ENCODE measurements around the gene ARSA.
"Not testable (repeated sequence)": the region's sequence is repeated elsewhere in the genome, so short reads cannot be mapped to it uniquely, and the experiment has no call there.

Gene ARSA

DNA sequence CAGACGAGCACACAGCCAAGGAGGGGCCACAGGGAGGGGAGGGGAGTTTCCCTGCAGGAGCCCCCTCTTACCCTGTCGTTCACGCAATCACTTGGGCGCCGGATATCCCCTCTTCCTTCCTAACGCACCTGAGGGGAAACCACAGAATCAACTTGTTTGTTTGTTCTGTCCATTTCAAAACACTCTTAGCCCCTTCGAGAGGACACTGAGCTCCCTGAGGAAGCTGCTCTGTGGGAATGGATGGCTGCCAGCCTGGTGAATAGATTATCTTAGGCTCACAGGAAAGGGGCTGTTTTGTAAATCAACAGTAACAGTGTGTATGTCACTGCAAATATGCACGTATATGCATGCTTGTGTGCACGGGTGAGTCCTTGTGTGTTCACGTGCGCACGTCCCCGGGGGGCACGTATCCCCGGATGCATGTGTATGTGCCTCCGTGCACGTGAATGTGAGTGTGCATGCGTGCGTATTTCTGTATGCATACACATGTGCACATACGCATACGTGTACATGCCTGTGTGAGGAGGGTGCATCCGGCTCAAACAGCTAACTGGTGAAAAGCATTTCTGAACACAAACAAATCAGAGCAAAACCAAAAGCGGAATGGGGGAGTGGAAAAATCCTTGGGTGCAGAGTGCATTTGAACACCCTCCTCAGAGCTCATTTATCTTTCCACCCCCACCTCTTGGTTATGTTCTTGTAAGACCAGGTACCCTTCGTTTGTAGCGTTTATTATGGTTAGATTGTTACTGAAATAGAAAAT is 7.2 kb downstream of the ARSA start:
- no peak for FAIRE-seq

DNA sequence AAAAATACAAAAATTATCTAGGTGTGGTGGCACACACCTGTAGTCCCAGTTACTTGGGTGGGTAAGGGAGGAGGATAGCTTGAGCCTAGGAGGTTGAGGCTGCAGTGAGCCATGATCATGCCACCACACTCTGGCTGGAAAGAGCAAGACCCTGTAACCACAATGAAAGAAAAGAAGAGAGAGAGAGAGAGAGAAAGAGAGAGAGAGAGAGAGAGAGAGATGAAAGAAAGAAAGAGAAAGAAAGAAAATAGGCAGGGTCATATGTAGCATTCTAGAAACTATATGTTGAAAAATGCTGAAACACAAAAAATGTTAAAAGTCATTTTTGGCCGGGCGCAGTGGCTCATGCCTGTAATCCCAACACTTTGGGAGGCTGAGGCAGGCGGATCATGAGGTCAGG is 13.7 kb downstream of the ARSA start:
- FAIRE-seq, result not testable (repeated sequence)

DNA sequence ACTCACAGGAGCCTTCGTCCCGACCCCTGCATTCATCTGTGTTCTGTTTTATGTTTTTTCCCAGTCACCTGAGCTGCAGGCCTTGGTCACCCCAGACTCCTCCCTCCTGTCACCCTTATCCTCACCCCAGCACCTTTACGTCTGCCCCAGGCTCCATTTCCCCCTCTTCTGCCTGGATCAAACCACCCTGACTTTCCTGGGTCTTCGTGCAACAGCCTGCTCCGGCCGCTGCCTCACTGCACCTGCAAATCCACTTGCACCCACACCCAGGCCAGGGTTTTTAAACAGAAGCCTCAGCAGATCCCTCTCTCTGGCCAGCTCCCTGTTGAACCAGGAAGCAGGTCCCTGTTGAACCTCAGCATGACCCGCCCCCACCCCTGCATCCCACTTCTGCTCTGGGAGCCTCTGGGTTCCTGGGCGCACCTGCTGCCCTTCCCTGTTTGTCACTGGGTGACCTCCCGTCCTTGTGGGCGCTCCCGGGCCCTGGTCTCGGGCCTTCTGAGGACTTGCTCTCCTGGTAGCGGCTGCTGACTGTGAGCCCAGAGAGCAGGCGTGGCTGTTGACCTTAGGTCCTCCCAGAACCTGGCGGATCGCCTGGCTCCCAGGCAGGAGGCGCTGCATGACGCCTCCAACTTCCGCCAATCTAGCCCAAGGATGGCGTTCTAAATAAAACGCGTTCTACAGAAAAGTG is 14.5 kb downstream of the ARSA start:
- FAIRE-seq, result no peak

DNA sequence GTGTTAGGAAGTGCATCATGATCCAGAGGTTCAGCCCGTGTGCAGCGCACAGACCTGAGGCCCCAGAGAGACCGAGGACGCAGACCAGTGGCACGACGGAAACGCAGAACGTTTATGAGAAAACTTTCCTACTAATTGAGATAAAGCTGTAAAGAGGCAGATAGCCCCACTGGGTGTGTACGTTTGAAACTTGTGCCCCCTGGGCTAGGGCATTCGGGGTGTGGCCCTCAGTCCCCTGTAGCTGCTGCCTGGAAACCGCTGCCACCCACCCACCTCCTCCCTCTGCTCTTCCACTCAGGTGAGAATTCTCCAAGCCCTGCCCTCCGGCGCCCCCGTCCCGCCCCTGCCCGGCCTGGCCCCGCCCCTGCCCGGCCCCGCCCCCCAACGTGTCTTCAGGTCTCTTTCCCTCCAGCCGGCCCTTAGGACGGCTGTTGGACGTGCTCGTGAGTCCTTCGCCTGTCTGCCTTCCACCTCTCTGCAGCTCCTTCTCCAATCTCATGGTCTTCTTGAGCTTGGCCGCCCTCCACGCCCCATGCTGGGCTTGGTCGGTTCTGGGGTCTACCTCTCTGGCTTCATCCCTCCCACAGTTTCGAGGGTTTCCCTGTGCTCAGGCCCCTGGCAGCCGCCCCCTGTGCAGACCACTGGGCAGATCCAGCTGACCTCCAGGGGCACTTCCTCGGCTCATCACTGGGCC is 15.3 kb downstream of the ARSA start:
- FAIRE-seq, result no peak

DNA sequence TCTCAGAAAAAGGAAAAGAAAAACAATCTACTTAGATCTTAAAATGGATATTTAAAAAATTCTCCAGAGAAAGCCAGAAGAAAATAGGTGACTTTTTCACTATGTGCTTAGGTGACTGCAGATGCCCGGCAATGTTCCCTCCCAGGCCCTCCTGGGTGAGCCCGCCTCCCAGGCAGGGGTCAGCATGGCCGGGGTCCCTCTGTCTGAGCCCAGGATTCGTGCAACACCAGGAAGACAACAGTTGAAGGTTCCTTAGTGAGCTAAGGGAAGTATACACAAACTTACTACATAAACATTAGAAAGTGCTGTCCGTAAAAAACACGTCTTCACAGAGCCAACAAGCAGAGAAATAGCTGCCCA is 15.8 kb downstream of the ARSA start:
- FAIRE-seq, result no peak

DNA sequence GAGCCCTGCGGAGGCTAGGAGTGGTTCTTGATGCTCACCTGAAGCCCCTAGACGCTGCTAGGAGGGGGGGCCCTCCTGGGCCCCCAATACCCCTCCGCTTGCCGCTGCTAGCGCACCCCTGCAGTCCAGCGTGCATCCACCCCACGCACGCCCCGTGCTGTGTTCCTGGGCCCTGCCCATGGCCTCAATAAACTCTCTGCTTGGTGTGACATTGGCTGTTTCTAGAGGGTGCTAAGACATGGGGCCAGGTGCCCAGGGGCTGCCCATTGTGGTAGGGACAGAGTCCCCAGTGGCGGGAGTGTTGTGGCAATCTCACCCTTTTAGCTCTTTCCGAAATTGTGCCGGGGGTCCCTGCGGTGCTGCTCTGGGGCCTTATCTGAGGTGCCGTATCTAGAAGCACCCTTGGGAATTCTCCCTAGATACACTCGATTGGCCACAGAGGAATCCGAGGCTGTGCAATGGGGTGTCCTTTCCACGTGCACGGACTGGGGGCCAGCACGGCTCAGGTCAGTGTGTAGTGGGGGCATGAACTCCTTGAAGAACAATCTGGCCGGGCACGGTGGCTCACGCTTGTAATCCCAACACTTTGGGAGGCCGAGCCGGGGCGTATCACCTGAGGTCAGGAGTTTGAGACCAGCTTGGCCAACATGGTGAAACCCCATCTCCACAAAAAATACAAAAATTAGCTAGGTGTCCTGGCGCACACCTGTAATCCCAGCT is 16.5 kb downstream of the ARSA start:
- no peak for FAIRE-seq

DNA sequence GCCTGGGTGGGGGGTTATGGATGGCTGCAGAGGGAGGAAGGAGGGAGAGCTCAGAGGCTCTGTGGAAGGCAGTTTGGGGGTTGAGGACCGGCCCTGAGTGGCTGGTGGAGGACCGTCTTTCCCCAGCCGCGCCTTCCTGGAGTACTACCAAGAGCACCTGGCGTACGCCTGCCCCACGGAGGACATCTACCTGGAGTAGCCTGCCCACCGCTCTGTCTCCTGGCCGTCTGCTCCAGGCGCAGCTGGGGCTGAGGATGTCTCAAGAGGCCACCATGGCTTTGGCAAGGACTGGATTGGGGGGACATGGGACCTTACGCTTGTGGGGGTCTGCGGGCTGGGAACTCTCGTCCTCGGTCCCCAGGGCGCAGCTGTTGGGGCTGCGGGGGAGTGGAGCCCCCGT is 17.4 kb downstream of the ARSA start:
- no peak for FAIRE-seq

DNA sequence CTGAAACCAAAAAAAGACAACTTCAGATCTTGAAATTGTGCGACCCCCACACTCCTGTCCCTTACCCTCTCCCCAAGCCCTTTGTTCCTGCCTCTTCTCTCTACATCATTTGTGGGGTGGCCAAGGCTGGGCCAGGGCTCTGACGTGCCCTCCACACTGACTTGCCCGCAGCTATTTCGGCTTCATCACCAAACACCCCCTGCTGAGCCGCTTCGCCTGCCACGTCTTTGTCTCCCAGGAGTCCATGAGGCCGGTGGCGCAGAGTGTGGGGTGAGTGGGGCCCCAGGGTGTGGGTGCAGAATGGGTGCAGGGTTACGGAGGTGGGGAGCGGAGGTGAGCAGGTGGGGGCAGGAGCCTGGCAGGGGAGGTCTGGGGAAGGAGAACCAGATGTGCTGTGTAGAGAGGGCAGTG is 17.9 kb downstream of the ARSA start:
- FAIRE-seq, result no peak

DNA sequence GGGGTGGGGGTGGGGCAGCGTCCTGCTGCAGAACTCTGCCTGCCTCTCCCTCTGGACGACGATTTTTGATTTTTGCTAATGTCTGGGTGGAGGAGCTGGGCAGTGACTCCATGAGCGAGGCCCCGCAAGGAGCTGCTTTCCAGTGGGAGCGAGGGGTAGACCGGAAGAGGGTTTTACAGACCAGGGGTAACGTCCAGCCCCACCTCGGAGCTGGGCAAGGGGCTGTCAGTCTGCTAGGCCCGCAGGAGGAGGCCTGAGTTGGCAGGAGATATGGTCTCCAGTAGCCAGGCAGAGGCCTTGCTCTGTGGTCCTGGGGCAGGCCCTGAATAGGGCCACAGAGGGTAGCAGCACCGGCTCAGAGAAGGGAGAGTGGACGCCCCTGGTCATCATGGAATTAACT is 18.4 kb downstream of the ARSA start:
- FAIRE-seq, result no peak

DNA sequence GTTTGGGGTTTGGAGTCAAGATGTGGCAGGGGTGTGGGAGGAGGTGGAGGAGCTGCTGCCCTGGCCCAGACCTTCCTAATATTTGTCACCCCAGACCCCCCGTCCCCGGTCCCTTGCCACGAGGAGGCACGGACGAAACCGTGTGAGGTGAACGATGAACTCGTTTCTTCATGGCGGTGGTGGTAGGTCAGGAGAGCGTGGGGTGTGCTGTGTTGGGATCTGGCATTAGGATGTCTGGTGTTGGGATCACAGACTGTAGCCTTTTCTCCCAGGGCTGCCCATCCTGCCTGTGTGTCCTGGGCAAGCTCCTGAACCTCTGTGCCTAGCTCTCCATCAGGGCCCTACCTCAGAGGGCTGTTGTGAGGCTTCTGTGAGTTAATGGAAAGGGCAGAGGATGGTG is 19.0 kb downstream of the ARSA start:
- no peak for FAIRE-seq

DNA sequence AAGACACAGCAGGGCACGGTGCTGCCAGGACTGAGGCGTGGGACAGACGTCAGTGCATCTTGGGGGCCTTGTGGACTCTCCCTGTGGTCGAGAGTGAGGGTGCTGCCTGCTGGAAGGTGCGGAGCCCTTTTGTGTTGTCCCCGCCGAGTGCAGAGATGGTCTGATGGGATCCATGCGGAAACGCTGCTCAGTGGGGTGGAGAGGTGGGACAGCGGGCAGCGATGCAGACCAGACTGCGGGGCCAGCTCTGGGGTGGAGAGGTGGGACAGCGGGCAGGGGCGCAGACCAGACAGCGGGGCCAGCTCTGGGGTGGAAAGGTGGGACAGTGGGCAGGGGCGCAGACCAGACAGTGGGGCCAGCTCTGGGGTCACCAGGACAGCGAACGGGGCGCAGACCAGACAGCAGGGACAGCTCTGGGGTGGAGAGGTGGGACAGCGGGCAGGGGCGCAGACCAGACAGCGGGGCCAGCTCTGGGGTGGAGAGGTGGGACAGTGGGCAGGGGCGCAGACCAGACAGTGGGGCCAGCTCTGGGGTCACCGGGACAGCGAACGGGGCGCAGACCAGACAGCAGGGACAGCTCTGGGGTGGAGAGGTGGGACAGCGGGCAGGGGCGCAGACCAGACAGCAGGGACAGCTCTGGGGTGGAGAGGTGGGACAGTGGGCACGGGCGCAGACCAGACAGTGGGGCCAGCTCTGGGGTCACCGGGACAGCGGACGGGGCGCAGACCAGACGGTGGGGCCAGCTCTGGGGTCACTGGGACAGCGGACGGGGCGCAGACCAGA is 19.7 kb downstream of the ARSA start:
- FAIRE-seq, result not testable (repeated sequence)

DNA sequence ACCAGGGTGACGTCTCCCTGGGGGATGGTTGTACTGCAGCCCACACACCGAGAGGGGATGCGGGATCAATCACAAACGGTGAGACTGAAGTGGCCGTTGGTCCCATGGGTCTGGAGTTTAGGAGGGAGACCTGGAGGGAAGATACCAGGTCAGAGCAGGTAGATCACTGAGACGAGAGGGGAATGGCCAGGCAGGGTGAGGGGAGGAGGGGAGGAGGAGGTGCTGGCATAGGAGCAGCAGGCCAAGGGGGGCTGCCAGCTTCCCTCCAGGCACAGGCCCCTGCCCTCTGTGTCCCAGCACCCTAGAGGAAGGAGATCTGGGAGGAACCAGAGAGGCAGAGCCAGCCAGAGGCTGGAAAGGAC is 20.3 kb downstream of the ARSA start:
- no peak for FAIRE-seq

DNA sequence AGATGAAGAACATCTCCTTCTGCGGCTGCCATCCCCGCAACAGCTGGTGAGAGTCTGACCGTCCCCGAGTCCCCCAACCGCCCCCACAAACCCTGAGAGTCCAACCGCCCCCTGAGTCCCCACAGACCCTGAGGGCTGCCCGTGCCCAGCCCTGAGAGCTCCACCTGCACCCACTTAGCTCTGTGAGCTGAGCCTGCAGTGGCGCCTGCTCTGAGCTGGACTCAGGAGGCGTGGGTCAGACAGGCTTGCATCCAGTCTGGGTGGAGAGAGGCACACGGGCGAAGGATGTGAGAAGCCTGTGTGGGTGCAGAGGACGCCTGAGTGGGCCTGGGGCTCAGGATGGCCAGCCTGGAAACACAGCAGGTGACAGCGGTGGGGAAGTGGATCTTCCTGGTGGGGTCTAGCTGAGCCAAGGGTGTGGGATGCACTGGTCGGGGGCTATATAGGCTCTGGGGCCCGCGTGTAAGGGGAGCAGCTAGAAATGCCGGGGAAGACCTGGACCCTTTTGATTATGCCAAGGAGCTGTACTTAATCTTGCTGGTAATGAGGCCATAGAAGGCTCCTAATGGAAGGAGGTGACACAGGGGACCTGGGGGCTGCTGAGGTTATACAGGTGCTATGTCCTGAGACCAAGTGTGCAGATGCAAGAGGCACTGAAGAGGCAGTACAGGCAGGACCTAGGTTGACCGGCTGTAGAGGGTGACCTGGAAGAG is 20.9 kb downstream of the ARSA start:
- FAIRE-seq, result no peak

DNA sequence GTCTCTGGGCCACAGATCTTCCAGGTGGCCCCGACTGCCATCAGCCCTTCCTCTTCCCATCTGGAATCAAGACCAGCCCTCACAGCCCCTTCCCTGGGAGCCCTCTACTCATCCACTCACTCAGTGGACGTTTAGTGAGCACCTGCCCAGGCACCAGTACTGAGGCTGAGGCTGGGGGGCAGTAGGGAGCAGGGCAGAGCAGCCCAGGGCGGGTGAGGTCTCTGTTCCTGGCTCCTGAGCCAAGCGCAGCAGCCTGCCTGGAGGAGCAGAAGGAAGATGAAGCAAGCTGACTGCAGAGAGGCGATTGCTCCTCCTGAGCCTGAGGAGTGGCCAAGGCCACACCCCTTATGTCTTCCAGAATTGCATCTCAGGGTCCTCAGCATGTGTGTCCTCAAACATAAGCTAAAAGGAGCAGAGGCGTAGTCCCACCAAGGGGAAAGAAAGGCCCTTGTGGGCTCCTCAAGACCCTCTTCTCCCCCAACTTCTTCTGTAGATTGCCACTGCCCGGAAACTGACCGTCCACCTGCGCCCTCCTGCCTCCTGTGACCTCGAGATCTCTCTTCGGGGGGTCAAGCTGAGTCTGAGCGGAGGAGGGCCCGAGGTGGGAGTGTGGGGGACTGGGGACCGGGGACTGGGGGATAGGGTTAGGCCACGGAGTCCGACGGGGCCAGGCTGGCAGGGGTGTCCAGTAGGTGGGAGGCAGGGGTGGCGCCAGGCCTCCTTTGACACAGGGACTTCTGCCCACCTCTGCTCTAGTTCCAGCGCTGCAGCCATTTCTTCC is 21.6 kb downstream of the ARSA start:
- FAIRE-seq, result no peak

DNA sequence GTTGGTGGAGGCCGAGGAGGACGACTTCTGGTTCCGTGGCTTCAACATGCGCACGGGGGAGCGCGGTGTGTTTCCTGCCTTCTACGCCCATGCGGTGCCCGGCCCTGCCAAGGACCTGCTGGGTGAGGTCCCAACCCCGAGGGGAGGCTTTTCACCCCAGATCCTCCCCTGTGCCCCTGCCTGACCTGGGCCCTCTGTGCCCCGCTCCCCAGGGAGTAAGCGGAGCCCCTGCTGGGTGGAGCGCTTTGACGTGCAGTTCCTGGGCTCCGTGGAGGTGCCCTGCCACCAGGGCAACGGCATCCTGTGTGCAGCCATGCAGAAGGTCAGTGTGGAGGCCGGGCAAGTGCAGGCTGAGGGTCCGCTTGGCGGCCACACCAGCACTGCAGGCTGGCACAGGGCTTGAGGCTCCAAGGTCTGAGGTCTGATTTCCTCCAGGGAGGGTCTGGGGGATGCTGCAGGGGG is 22.3 kb downstream of the ARSA start:
- FAIRE-seq, result no peak

DNA sequence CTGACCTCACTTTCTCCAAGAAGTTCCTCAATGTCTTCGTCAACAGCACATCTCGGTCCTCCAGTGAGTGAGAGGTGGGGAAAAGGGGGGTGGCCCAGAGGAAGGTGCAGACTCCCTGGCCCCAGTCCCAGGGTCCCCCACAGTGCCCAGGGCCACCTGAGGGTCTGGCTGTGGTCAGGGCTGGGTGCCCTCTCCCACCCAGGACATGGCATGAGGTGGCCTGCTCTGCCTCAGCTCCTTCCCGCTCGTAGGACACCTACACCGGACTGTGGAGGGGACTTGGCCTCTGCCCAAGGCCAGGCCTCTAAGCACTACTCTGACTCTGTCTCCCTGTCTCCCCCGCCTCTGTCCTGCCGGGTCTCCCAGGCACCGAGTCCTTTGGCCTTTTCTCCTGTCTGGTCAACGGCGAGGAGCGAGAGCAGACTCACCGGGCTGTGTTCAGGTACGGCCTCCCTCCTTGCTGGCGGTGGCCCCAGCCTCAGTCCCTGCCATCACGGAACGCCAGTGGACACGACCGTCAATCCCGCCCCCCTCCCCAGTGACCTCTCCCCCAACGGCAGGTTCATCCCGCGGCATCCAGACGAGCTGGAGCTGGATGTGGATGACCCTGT is 22.8 kb downstream of the ARSA start:
- no peak for FAIRE-seq

DNA sequence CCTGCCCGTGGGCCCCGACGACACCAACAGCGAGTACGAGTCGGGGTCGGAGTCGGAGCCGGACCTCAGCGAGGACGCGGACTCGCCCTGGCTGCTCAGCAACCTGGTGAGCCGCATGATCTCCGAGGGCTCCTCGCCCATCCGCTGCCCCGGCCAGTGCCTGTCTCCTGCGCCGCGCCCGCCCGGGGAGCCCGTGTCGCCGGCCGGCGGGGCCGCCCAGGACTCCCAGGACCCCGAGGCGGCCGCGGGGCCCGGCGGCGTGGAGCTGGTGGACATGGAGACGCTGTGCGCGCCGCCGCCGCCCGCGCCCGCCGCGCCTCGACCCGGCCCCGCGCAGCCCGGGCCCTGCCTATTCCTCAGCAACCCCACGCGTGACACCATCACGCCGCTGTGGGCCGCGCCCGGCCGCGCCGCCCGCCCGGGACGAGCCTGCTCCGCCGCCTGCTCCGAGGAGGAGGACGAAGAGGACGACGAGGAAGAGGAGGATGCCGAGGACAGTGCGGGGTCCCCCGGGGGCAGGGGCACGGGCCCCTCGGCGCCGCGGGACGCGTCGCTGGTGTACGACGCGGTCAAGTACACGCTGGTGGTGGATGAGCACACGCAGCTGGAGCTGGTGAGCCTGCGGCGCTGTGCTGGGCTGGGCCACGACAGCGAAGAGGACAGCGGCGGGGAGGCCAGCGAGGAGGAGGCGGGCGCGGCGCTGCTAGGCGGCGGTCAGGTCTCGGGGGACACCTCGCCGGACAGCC is 23.5 kb downstream of the ARSA start:
- no peak for FAIRE-seq

DNA sequence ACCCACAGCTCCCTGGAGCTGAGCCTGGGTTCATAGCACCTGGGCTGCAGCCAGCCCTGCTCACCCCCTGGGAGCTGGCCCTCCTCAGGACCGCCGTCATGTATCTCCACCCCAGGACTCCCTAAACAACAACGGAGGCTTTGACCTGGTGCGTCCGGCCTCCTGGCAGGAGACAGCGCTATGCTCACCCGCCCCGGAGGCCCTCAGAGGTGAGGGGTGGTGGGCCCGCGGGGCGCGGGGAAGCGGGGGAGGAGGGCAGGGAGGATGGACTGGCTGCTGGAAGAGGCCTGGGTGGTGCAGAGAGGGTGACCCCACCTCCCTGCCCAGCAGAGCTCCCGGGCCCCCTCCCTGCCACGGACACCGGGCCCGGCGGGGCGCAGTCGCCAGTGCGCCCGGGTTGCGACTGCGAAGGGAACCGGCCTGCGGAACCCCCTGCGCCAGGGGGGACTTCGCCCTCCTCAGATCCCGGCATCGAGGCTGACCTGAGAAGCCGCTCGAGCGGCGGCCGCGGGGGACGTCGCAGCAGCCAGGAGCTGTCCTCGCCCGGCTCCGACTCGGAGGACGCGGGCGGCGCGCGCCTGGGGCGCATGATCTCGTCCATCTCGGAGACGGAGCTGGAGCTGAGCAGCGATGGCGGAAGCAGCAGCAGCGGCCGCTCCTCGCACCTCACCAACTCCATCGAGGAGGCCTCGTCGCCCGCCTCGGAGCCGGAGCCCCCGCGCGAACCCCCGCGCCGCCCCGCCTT is 24.3 kb downstream of the ARSA start:
- no peak for FAIRE-seq

DNA sequence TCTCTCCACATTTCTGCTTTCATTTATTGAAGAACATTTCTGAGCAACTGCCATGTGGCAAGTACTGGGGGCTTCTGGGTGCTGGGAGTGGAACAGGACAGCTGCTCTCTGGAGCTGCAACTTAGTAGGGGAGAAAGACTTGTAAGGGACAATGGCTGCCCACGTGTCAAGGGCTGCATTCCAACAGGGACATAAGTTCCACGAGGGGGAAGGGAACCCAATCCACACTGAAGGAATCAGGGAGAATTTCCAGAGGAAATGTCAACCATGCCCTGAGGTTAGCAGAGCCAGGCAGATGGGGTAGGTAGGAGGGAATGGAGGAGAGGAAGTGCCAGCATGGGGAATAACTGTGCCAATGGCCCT is 25.6 kb downstream of the ARSA start:
- no peak for FAIRE-seq
